Smooth muscle cell (in vitro differentiated cells): ENCODE measurements around the gene DNTT. TPM values are rescaled to one million over a fixed set of nuclear protein-coding genes. Genes with fewer than 3 reads are reported as not detected.

Source experiments
- DNase-seq: peaks from one replicate; lab custom pipeline; 2025; ENCODE audit not compliant: unreplicated experiment; lab: John Stamatoyannopoulos, UW
- H2AFZ ChIP-seq: fragments of 200-600 bp; sonication (generic); 2 replicates; pipeline ENCODE4 v1.6.0; 2016; ENCODE audit warnings: antibody characterized with exemption, low read depth, mild to moderate bottlenecking
- H3F3A ChIP-seq: fragments of 200-600 bp; sonication (generic); 2 replicates; pipeline ENCODE4 v1.6.0; 2017; ENCODE audit warnings: antibody characterized with exemption, low read depth
- H3K27ac ChIP-seq: fragments of 200-600 bp; sonication (generic); 2 replicates; pipeline ENCODE4 v1.5.1; 2016; ENCODE audit warnings: low read depth, mild to moderate bottlenecking
- H3K27me3 ChIP-seq: fragments of 200-600 bp; sonication (generic); 2 replicates; pipeline ENCODE4 v1.6.1; 2016; ENCODE audit warnings: low read depth, mild to moderate bottlenecking
- H3K36me3 ChIP-seq: fragments of 200-600 bp; sonication (generic); 2 replicates; pipeline ENCODE4 v1.5.1; 2016; ENCODE audit warnings: low read depth
- H3K4me1 ChIP-seq: fragments of 200-600 bp; sonication (generic); 2 replicates; pipeline ENCODE4 v1.5.1; 2016; ENCODE audit warnings: low read depth
- H3K4me2 ChIP-seq: fragments of 200-600 bp; sonication (generic); 2 replicates; pipeline ENCODE4 v1.6.0; 2016; ENCODE audit warnings: mild to moderate bottlenecking
- H3K4me3 ChIP-seq: fragments of 200-600 bp; sonication (generic); 2 replicates; pipeline ENCODE4 v1.5.1; 2016; ENCODE audit warnings: mild to moderate bottlenecking
- H3K79me2 ChIP-seq: fragments of 200-600 bp; sonication (generic); 2 replicates; pipeline ENCODE4 v1.6.0; 2016; ENCODE audit warnings: low read depth, mild to moderate bottlenecking
- H3K9ac ChIP-seq: fragments of 200-600 bp; sonication (generic); 2 replicates; pipeline ENCODE4 v1.6.0; 2016; ENCODE audit warnings: low read depth
- H3K9me3 ChIP-seq: fragments of 200-600 bp; sonication (generic); replicated peaks from 2 replicates; pipeline ENCODE4 v1.5.1; 2016; ENCODE audit warnings: low read depth
- H4K20me1 ChIP-seq: fragments of 200-600 bp; sonication (generic); 2 replicates; pipeline ENCODE4 v1.6.0; 2016; ENCODE audit warnings: low read depth
- WGBS: methylation state at CpG from one replicate; pipeline ENCODE4 v1.1.7; 2016; ENCODE audit warnings: low lambda C conversion rate; 5-methylcytosine and 5-hydroxymethylcytosine counted together
- polyA plus RNA-seq: library from polyadenylated mRNA; unstranded; fragments of >200 nt; fragmentation: Nextera tagmentation; extraction: Ambion mirVana; gene quantifications from 2 replicates; pipeline ENCODE4 v1.2.1, GENCODE V29; 2016
- total RNA-seq: library from RNA; depleted of rRNA; stranded (reverse); fragments of >200 nt; gene quantifications from 2 replicates; pipeline ENCODE4 v1.2.3, GENCODE V29; 2014
- TF ChIP-seq, protein P1 (sequence below): fragments of 200-600 bp; sonication (generic); IDR thresholded peaks from 2 replicates; pipeline ENCODE4 v1.5.1; 2017; ENCODE audit warnings: borderline replicate concordance, mild to moderate bottlenecking, antibody characterized with exemption; ENCODE audit not compliant: insufficient read depth, poor library complexity, severe bottlenecking

Gene DNTT
- total and polyA plus RNA-seq, 2 experiments from 2014 or later: not detected

DNA sequence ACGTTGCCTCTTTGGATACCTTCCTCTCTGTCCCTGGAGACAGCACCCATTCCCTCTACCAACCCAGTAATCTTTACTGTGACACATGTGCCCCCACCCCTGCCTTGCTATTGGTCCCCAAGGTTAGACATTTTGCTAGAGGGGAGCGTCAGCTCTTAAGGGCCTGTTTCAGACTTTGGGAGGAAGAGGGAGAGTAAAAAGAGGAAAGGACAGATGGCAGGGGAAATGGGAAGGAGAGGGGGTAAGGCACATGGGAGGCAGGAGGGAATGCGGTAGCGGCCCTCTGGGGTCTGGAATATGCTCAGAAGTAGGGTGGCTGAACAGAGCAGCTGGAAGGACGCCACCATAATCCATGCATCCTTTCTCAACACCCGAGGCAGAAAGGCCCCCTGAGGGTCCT lies 45.1 kb upstream of the DNTT start:
- Histone ChIP-seq H2AFZ (no peak overlapping the region), H3K79me2 (no peaks in the 10 kb centered on the region), H3K4me1 (no peaks in the 10 kb centered on the region), H3K36me3 (no peaks in the 10 kb centered on the region), H3K4me2 (no peak overlapping the region), H3K9me3 (no peaks in the 10 kb centered on the region), H3K27me3 (no peaks in the 10 kb centered on the region), H3F3A (no peaks in the 10 kb centered on the region), H3K9ac (no peak overlapping the region), H3K4me3 (no peak overlapping the region), H3K27ac (no peak overlapping the region), H4K20me1 (no peaks in the 10 kb centered on the region)
- no peak for DNase-seq
- TF ChIP-seq, protein P1, sequence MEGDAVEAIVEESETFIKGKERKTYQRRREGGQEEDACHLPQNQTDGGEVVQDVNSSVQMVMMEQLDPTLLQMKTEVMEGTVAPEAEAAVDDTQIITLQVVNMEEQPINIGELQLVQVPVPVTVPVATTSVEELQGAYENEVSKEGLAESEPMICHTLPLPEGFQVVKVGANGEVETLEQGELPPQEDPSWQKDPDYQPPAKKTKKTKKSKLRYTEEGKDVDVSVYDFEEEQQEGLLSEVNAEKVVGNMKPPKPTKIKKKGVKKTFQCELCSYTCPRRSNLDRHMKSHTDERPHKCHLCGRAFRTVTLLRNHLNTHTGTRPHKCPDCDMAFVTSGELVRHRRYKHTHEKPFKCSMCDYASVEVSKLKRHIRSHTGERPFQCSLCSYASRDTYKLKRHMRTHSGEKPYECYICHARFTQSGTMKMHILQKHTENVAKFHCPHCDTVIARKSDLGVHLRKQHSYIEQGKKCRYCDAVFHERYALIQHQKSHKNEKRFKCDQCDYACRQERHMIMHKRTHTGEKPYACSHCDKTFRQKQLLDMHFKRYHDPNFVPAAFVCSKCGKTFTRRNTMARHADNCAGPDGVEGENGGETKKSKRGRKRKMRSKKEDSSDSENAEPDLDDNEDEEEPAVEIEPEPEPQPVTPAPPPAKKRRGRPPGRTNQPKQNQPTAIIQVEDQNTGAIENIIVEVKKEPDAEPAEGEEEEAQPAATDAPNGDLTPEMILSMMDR: no peak
- 85% methylated on average over 6 of the region's 6 CpGs for WGBS

DNA sequence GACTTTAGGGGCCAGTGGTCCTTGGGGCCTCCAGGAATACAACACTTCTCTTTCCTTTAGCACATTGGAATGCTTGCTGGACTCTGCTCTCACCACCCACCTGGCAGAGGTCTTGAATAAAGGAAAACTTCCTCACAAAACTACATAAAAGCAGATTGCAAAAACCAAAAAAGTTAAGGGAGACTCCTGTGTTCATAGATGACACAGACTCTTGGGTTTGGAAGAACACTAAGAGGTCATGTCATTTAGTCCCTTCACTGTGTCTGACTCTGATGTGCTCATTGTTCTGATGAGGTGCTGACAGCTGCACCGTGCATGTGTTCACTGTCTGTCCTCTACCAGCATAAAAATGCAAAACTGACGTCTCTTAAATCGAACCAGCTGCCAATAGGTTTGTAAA lies 44.2 kb upstream of the DNTT start:
- 76% methylated on average over 3 of the region's 3 CpGs for WGBS
- H3K36me3 ChIP-seq: no peaks in the 10 kb centered on the region
- H3K79me2 ChIP-seq: no peaks in the 10 kb centered on the region
- no peak overlapping the region for H3K4me3 ChIP-seq
- no peak for DNase-seq
- H3K4me1 ChIP-seq: no peaks in the 10 kb centered on the region
- H3K9me3 ChIP-seq: no peaks in the 10 kb centered on the region
- no peak overlapping the region for H3K27ac ChIP-seq
- H3K27me3 ChIP-seq: no peaks in the 10 kb centered on the region
- no peaks in the 10 kb centered on the region for H3F3A ChIP-seq
- no peak overlapping the region for H2AFZ ChIP-seq
- no peaks in the 10 kb centered on the region for H4K20me1 ChIP-seq
- no peak overlapping the region for H3K9ac ChIP-seq
- TF ChIP-seq, protein P1: no peak
- H3K4me2 ChIP-seq: no peak overlapping the region

DNA sequence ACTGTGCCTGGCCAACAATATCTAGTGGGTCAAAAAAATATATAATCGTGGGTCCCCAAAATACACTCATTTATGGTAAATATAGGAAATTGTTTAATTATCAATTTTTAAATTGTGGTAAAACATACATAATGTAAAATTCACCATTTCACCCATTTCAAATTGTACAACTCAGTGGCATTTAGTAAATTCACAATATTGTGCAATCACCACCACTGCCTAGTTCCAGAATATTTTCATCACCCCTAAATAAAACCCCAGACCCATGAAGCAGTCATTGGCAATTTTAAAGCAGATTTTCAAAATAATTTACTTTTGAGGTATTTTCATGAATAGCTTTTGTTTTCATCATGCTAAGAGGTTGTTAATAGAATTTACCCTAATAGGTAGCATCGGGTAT lies 43.1 kb upstream of the DNTT start:
- TF ChIP-seq, protein P1: no peak
- no peak overlapping the region for H2AFZ ChIP-seq
- no peaks in the 10 kb centered on the region for H4K20me1 ChIP-seq
- WGBS: 87% methylated on average over 2 of the region's 2 CpGs
- DNase-seq: no peak
- H3K4me3 ChIP-seq: no peak overlapping the region
- H3K27me3 ChIP-seq: no peaks in the 10 kb centered on the region
- no peak overlapping the region for H3K9ac ChIP-seq
- no peaks in the 10 kb centered on the region for H3K4me1 ChIP-seq
- no peaks in the 10 kb centered on the region for H3K36me3 ChIP-seq
- H3K79me2 ChIP-seq: no peaks in the 10 kb centered on the region
- H3K27ac ChIP-seq: no peak overlapping the region
- H3K4me2 ChIP-seq: no peak overlapping the region
- no peaks in the 10 kb centered on the region for H3K9me3 ChIP-seq
- H3F3A ChIP-seq: no peaks in the 10 kb centered on the region

DNA sequence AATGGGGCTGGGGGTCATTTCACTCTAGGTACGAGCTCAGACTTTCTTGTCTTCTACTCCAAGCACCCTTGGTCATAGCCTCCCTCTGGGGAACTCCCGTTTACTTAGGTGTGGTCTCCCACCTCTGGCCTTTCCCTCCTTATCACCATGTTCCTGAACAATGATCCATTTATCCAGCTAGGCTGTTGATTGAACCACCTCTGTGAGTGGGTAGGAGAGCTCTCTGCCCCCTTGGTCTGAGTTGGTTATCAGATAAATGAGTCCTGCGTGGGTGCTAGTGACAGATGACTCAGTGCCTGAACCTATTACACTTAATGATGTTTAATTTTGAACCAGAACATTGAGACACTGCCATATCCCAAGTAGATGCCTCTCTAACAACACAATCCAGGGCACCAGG lies 42.3 kb upstream of the DNTT start:
- no peak overlapping the region for H3K9ac ChIP-seq
- no peak overlapping the region for H3K4me3 ChIP-seq
- H4K20me1 ChIP-seq: no peaks in the 10 kb centered on the region
- no peaks in the 10 kb centered on the region for H3K9me3 ChIP-seq
- H2AFZ ChIP-seq: no peak overlapping the region
- TF ChIP-seq, protein P1: no peak
- WGBS: 70% methylated on average over 3 of the region's 3 CpGs
- no peak overlapping the region for H3K27ac ChIP-seq
- no peaks in the 10 kb centered on the region for H3K27me3 ChIP-seq
- H3K4me1 ChIP-seq: no peaks in the 10 kb centered on the region
- no peaks in the 10 kb centered on the region for H3F3A ChIP-seq
- no peak for DNase-seq
- no peaks in the 10 kb centered on the region for H3K36me3 ChIP-seq
- H3K4me2 ChIP-seq: no peak overlapping the region
- H3K79me2 ChIP-seq: no peaks in the 10 kb centered on the region
